Cardiac fibroblast (primary cell): ENCODE measurements around the gene ATXN7L1.

ENCODE experiments used
- DNase-seq, 2 donors: peaks; one replicate each; pipeline versions ENCODE4 v3.0.0 to v3.0.0-alpha.2; 2010; ENCODE audit warnings: low read depth in 2 of 2
- H3K4me3 ChIP-seq, 2 donors: replicated peaks in 1 of 2; 1 replicate in 1 of 2; 2 replicates in 1 of 2; pipeline ENCODE4 v1.5.1; 2011; ENCODE audit warnings: low read depth in 2 of 2, low read length in 2 of 2, mild to moderate bottlenecking in 2 of 2, moderate library complexity in 1 of 2
- CTCF ChIP-seq: IDR thresholded peaks from one replicate; pipeline ENCODE4 v1.5.1; 2011; ENCODE audit warnings: low read depth, mild to moderate bottlenecking, low read length, inconsistent platforms

ATXN7L1 gene

DNA sequence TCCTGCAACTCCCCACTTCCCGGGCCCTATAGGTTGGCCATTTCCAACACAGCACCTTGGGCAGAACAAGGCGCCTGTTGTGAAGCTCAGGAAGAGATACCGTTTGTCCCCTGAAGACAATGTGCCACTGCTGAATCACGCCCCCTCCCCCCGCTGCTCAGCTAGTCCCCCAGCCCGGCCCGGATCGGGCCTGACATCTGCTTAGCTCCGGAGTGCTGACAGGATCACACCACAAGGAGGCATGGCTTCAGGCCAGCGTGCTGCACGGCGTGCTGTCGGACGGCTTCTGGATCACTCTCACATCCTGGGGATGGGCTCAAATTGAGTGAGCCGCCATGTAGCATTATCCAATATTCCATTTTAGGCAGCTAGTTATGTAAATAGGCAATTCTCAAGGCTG, 233.0 kb downstream of the ATXN7L1 start:
- TF ChIP-seq CTCF, result no peak
- no peak overlapping the region for H3K4me3 ChIP-seq
- peak in 1 of 2 donors; percentile 30 for DNase-seq

GRCh38 chr7:105642264-105642663, 234.1 kb downstream of the ATXN7L1 start:
- TF ChIP-seq CTCF, result no peak
- no peak for DNase-seq
- H3K4me3 ChIP-seq, result no peak overlapping the region

- no peak for DNase-seq
- H3K4me3 ChIP-seq, result no peak overlapping the region
- no peak for TF ChIP-seq CTCF
Observed at GRCh38 chr7:105640956-105641810, 235.2 kb downstream of the ATXN7L1 start.

DNA sequence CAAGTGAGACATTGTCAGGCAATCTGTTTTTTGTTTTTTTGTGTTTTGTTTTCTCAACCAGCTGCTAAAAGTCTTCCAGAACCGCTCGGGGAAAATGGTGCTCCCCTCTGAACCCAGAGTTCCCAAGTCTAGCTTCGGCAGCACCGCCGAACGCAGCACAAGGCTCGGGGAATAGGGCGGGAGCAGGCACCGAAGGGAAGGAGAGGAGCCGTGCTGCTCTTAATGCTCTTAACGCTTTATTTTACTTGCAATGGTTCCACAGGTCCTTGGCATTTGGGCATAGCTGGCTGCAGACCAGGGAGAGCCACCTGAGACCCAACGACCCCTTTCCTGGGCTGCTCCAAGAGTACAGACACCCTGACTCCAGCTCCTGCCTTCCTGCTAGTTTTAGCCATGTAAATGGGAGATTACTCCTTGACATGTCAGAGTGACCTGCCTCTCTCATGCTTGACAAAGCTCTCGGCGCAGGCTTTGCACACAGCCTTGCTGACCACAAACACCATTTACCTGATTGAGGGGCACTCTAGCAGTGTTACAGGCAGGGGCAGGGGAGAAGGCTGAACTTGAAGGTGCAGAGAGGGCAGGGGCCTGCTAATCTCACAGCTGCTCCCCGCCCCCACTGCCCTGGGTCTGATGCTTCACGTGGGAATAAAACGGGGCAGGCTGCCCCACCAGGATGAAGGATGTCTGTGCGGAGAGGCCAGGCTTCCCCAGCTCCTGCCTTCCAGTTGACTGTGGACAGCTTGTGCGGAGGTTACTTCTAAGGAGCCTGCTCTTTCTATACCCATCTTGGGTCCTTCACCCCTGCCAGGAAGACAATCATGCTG, 236.5 kb downstream of the ATXN7L1 start:
- no peak overlapping the region for H3K4me3 ChIP-seq
- no peak for DNase-seq
- no peak for TF ChIP-seq CTCF

GRCh38 chr7:105638902-105639495, 237.4 kb downstream of the ATXN7L1 start:
- TF ChIP-seq CTCF, result no peak
- H3K4me3 ChIP-seq, result no peak overlapping the region
- no peak for DNase-seq

- no peak for DNase-seq
- no peak for TF ChIP-seq CTCF
- H3K4me3 ChIP-seq, result no peak overlapping the region
Observed at GRCh38 chr7:105638334-105638733, 238.1 kb downstream of the ATXN7L1 start.
